HCT116 (cell line): ENCODE data around the gene PLEKHM3. TPM values are rescaled to one million over a fixed set of nuclear protein-coding genes. Genes with fewer than 3 reads are reported as not detected.

ENCODE experiments used
- ATAC-seq: fragments of 200-7000 bp; cut with Tn5 transposase; 2 replicates; pipeline ENCODE4 v1.9.1; 2020; ENCODE audit warnings: mild to moderate bottlenecking, moderate library complexity
- BruUV-seq: library from RNA; stranded (reverse); fragments of 400-500 nt; replicated peaks from 2 replicates; lab custom pipeline; 2021; lab: Mats Ljungman, UMichigan
- CTCF ChIA-PET: fragments of 300-600 bp; sonication (Branson Sonifier 250); formaldehyde crosslinking; loops from one replicate; lab custom pipeline; 2021; ENCODE audit warnings: antibody characterized with exemption; lab: Charles Lee
- POLR2A ChIA-PET: fragments of 300-600, 350-600 bp; sonication (Branson Sonifier 250); formaldehyde crosslinking; loops from one replicate; lab custom pipeline; 2021; ENCODE audit warnings: antibody characterized with exemption; lab: Charles Lee
- RAD21 ChIA-PET, 2 experiments: fragments of 300-600 bp; sonication (Branson Sonifier 250); formaldehyde crosslinking; loops; one replicate each; lab custom pipeline; 2023; ENCODE audit warnings: low total read pairs in 2 of 2; ENCODE audit not compliant: uncharacterized antibody in 2 of 2, unreplicated experiment in 2 of 2, low non-redundant PET in 1 of 2; lab: Charles Lee
- DNase-seq: peaks from one replicate; pipeline ENCODE4 v3.0.0-alpha.2; 2010; ENCODE audit warnings: low read depth, low spot score
- H2AFZ ChIP-seq: fragments of 200-600 bp; shearing (Covaris generic), sonication (generic); 2 replicates; pipeline ENCODE4 v1.6.1; 2017; ENCODE audit warnings: low read depth, mixed run types, mixed read lengths, antibody characterized with exemption, low read length; ENCODE audit not compliant: poor library complexity, severe bottlenecking
- H3K27ac ChIP-seq: 2 replicates; pipeline ENCODE4 v1.5.1; 2012; ENCODE audit warnings: low read depth, low read length
- H3K27me3 ChIP-seq: fragments of 200-600 bp; sonication (generic); 2 replicates; pipeline ENCODE4 v1.6.1; 2016; ENCODE audit warnings: mixed run types, low read length, mixed read lengths; ENCODE audit not compliant: insufficient read depth
- H3K36me3 ChIP-seq, 2 experiments: fragments of 200-500 bp in 1 of 2; fragments of 200-600 bp in 1 of 2; sonication (Bioruptor generic) in 1 of 2; sonication (generic) in 1 of 2; 2 replicates each; pipeline versions ENCODE4 v1.5.1 to v1.6.1; 2014 to 2016; ENCODE audit warnings: low read length in 2 of 2, inconsistent platforms in 1 of 2, mixed read lengths in 1 of 2, mixed run types in 1 of 2; ENCODE audit not compliant: insufficient read depth in 2 of 2, control insufficient read depth in 1 of 2
- H3K4me1 ChIP-seq, 2 experiments: fragments of 200-600 bp in 1 of 2; sonication (generic) in 1 of 2; 2 replicates each; pipeline versions ENCODE4 v1.5.1 to v1.6.1; 2012 to 2017; ENCODE audit warnings: low read length in 2 of 2, inconsistent platforms in 1 of 2, mild to moderate bottlenecking in 1 of 2, mixed read lengths in 1 of 2, mixed run types in 1 of 2, moderate library complexity in 1 of 2; ENCODE audit not compliant: insufficient read depth in 2 of 2, control insufficient read depth in 1 of 2
- H3K4me2 ChIP-seq: fragments of 200-600 bp; sonication (generic); 2 replicates; pipeline ENCODE4 v1.6.1; 2017; ENCODE audit warnings: mixed run types, low read length, mixed read lengths
- H3K4me3 ChIP-seq, 2 experiments: fragments of 200-600 bp in 1 of 2; sonication (generic) in 1 of 2; replicated peaks in 1 of 2; 2 replicates each; pipeline ENCODE4 v1.5.1; 2011 to 2016; ENCODE audit warnings: low read length in 2 of 2, control low read depth in 1 of 2, low read depth in 1 of 2, mild to moderate bottlenecking in 1 of 2, mixed read lengths in 1 of 2, mixed run types in 1 of 2
- H3K79me2 ChIP-seq: fragments of 200-600 bp; sonication (generic); 2 replicates; pipeline ENCODE4 v1.6.1; 2017; ENCODE audit warnings: mild to moderate bottlenecking, mixed run types, low read length, moderate library complexity, mixed read lengths; ENCODE audit not compliant: insufficient read depth
- H3K9ac ChIP-seq: fragments of 200-600 bp; sonication (generic); 2 replicates; pipeline ENCODE4 v1.6.1; 2016; ENCODE audit warnings: low read length, mixed read lengths
- H3K9me2 ChIP-seq: fragments of 200-600 bp; sonication (generic), shearing (Covaris generic); 2 replicates; pipeline ENCODE4 v1.6.1; 2017; ENCODE audit warnings: mixed run types, mild to moderate bottlenecking, moderate library complexity; ENCODE audit not compliant: insufficient read depth
- H3K9me3 ChIP-seq, 2 experiments: fragments of 200-500 bp in 1 of 2; fragments of 200-600 bp in 1 of 2; sonication (Bioruptor generic) in 1 of 2; sonication (generic) in 1 of 2; 2 replicates each; pipeline ENCODE4 v1.6.1; 2014 to 2017; ENCODE audit warnings: low read length in 2 of 2, mixed read lengths in 2 of 2, inconsistent platforms in 1 of 2, low read depth in 1 of 2, mild to moderate bottlenecking in 1 of 2, mixed run types in 1 of 2, moderate library complexity in 1 of 2; ENCODE audit not compliant: control insufficient read depth in 1 of 2, insufficient read depth in 1 of 2
- H4K20me1 ChIP-seq: fragments of 200-600 bp; sonication (generic), shearing (Covaris generic); 2 replicates; pipeline ENCODE4 v1.6.1; 2017; ENCODE audit warnings: mixed run types, mild to moderate bottlenecking, moderate library complexity; ENCODE audit not compliant: insufficient read depth
- EGR1 ChIP-seq: IDR thresholded peaks from 2 replicates; pipeline ENCODE4 v1.6.1; 2012; ENCODE audit warnings: low read depth
- ELF1 ChIP-seq: IDR thresholded peaks from 2 replicates; pipeline ENCODE4 v1.6.1; 2012; ENCODE audit warnings: low read depth, borderline replicate concordance
- EZH2 ChIP-seq: fragments of 200-600 bp; sonication (generic); IDR thresholded peaks from 2 replicates; pipeline ENCODE4 v1.6.1; 2017; ENCODE audit warnings: antibody characterized with exemption, mixed run types
- FOSL1 ChIP-seq: IDR thresholded peaks from 2 replicates; pipeline ENCODE4 v1.6.1; 2012; ENCODE audit warnings: low read depth
- MAX ChIP-seq: IDR thresholded peaks from 2 replicates; pipeline ENCODE4 v1.6.1; 2012
- POLR2A ChIP-seq: IDR thresholded peaks from 2 replicates; pipeline ENCODE4 v1.7.0; 2011; ENCODE audit warnings: borderline replicate concordance; ENCODE audit not compliant: insufficient read depth, insufficient read length; ENCODE audit errors: extremely low read depth
- POLR2AphosphoS5 ChIP-seq: IDR thresholded peaks from 2 replicates; pipeline ENCODE4 v1.6.1; 2011; ENCODE audit warnings: mild to moderate bottlenecking, low read depth, low read length, moderate library complexity
- SP1 ChIP-seq: IDR thresholded peaks from 2 replicates; pipeline ENCODE4 v1.6.1; 2012; ENCODE audit warnings: low read depth
- YY1 ChIP-seq: IDR thresholded peaks from 2 replicates; pipeline ENCODE4 v1.6.1; 2011; ENCODE audit warnings: low read length, low read depth, moderate library complexity, mild to moderate bottlenecking; ENCODE audit not compliant: insufficient replicate concordance; ENCODE audit errors: extremely low read depth
- ZFX ChIP-seq: fragments of 450-650 bp; IDR thresholded peaks from 2 replicates; pipeline ENCODE4 v1.6.1; 2017
- ZNF274 ChIP-seq: fragments of 200-500 bp; sonication (Bioruptor generic); IDR thresholded peaks from 2 replicates; pipeline ENCODE4 v1.6.1; 2014; ENCODE audit warnings: mild to moderate bottlenecking, low read depth, low read length, inconsistent platforms
- intact Hi-C: fragments of 100-400 bp; cut with micrococcal nuclease; formaldehyde crosslinking; loops from 2 replicates; pipeline ENCODE4 v1.10.0; 2022
- total RNA-seq: library from RNA; stranded (reverse); gene quantifications from one replicate; pipeline ENCODE4 v1.2.1, GENCODE V29; 2021; ENCODE audit not compliant: unreplicated experiment
- TF ChIP-seq, protein P1 (sequence below): IDR thresholded peaks from 2 replicates; pipeline ENCODE4 v1.6.1; 2012

Gene PLEKHM3
- total RNA-seq, 1 experiment from 2014 or later, result 6.3 TPM

DNA sequence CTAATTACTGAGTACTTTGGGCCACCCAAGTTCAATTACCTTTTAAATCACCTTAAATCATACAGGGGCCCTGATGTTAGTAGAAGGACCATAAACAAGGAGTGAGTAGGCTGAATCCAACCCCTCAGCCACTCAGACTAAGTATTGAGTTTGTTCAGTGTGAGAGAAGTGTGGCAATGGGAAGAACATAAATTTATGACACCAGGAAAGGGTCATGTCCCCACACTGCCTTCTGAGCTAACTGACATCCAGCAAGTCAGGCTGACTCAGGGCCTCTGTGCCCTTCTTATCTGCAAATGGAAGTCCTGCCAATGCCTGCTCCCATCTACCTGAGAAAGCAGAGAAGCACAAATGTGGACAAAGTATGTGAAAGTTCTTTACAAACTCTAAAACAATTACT lies 12.9 kb downstream of the PLEKHM3 start:
- H3K9ac ChIP-seq, result no peak overlapping the region
- H3K27ac ChIP-seq, result no peak overlapping the region
- no peak overlapping the region for H3K4me3 ChIP-seq
- H3K36me3 ChIP-seq, result no peaks in the 10 kb centered on the region
- intact Hi-C loops, result no loop called here
- CTCF ChIA-PET, result no interaction called here
- H3K27me3 ChIP-seq, result no peaks in the 10 kb centered on the region
- DNase-seq, result no peak
- H4K20me1 ChIP-seq, result no peaks in the 10 kb centered on the region
- no peaks in the 10 kb centered on the region for H3K9me3 ChIP-seq
- TF ChIP-seq ELF1, result no peak
- TF ChIP-seq SP1, result no peak
- no peak for TF ChIP-seq MAX
- TF ChIP-seq ZFX, result no peak
- no peak for TF ChIP-seq EGR1
- no peak for TF ChIP-seq POLR2A
- no peak for TF ChIP-seq POLR2AphosphoS5
- TF ChIP-seq, protein P1, sequence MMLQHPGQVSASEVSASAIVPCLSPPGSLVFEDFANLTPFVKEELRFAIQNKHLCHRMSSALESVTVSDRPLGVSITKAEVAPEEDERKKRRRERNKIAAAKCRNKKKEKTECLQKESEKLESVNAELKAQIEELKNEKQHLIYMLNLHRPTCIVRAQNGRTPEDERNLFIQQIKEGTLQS, result no peak
- no peak for TF ChIP-seq ZNF274
- no peak for TF ChIP-seq FOSL1
- no peak for TF ChIP-seq EZH2
- TF ChIP-seq, all 23 proteins: peak for 0
- no TSS peak for BruUV-seq
- peaks cover 6 to 11% of the 10 kb centered on the region in 2 experiments for H3K4me1 ChIP-seq
- no peaks in the 10 kb centered on the region for H3K9me2 ChIP-seq
- no peak for ATAC-seq
- ChIA-PET POLR2A (no interaction called here), RAD21 (no interaction called here)
- no peak overlapping the region for H2AFZ ChIP-seq
- H3K79me2 ChIP-seq, result no peaks in the 10 kb centered on the region
- H3K4me2 ChIP-seq, result no peak overlapping the region

GRCh38 chr2:208010506-208010905 lies 14.8 kb downstream of the PLEKHM3 start:
- intact Hi-C loops, result no loop called here
- no peaks in the 10 kb centered on the region for H3K9me3 ChIP-seq
- H3K27me3 ChIP-seq, result no peaks in the 10 kb centered on the region
- no peak overlapping the region for H3K4me3 ChIP-seq
- no peak overlapping the region for H2AFZ ChIP-seq
- BruUV-seq, result no TSS peak
- ChIA-PET CTCF (no interaction called here), RAD21 (no interaction called here), POLR2A (no interaction called here)
- DNase-seq (no peak), ATAC-seq (no peak)
- H3K36me3 ChIP-seq, result no peaks in the 10 kb centered on the region
- H3K9ac ChIP-seq, result no peak overlapping the region
- H4K20me1 ChIP-seq, result no peaks in the 10 kb centered on the region
- no peak for TF ChIP-seq YY1
- no peak for TF ChIP-seq POLR2A
- TF ChIP-seq EZH2, result no peak
- H3K27ac ChIP-seq, result no peak overlapping the region
- H3K4me2 ChIP-seq, result no peak overlapping the region
- peaks cover 6 to 11% of the 10 kb centered on the region in 2 experiments for H3K4me1 ChIP-seq
- no peaks in the 10 kb centered on the region for H3K9me2 ChIP-seq
- no peaks in the 10 kb centered on the region for H3K79me2 ChIP-seq
